ENCODE results near the gene IMMT. TPM values are rescaled to one million over a fixed set of nuclear protein-coding genes. Genes with fewer than 3 reads are reported as not detected.
"Not testable (repeated sequence)": the region's sequence is repeated elsewhere in the genome, so short reads cannot be mapped to it uniquely, and the experiment has no call there.

Gene IMMT
- total and polyA plus RNA-seq, 2 donors (not counting 3 experiments of a cell fraction or from before 2014, with no cell fraction given) = 35.6 to 112 TPM

- FAIRE-seq (no peak), DNase-seq (ENCODE audit: low read depth, low spot score) (peak; percentile 42)
- Histone ChIP-seq H3K79me2 (ENCODE audit: control insufficient read depth, insufficient read depth, low read length) (peaks cover 48% of the 10 kb centered on the region), H2AFZ (ENCODE audit: low read depth, low read length) (no peak overlapping the region), H3K36me3 (ENCODE audit: control insufficient read depth in 2 of 2, extremely low read depth in 1 of 2, insufficient read depth in 2 of 2, low read length in 2 of 2) (peaks cover 3% of the 10 kb centered on the region in 2 experiments), H3K4me3 (replicated peaks in 1 of 3; ENCODE audit: insufficient read depth in 1 of 3, low read depth in 1 of 3, low read length in 3 of 3) (no peak overlapping the region), H3K4me1 (ENCODE audit: control insufficient read depth, extremely low read depth, insufficient read depth, low read length) (peaks cover 11% of the 10 kb centered on the region), H3K9ac (replicated peaks; ENCODE audit: extremely low read depth, insufficient read depth, low read length) (no peak overlapping the region), H3K27me3 (ENCODE audit: control insufficient read depth in 2 of 2, insufficient read depth in 2 of 2, low read length in 2 of 2) (no peaks in the 10 kb centered on the region), H3K9me3 (replicated peaks; ENCODE audit: control insufficient read depth, insufficient read depth, low read length) (no peaks in the 10 kb centered on the region), H3K27ac (ENCODE audit: insufficient read depth, low read depth, low read length) (no peak overlapping the region), H3K4me2 (ENCODE audit: insufficient read depth, low read length) (no peak overlapping the region), H4K20me1 (replicated peaks; ENCODE audit: control insufficient read depth, extremely low read depth, insufficient read depth, low read length) (no peaks in the 10 kb centered on the region), H3K9me1 (replicated peaks; ENCODE audit: control insufficient read depth, extremely low read depth, insufficient read depth, low read length) (no peaks in the 10 kb centered on the region)
- no TSS peak for BruUV-seq (replicated peaks)
- dilution Hi-C loops (cut with MboI; ENCODE audit: extremely low pct_ligation_motif_present, low sequenced_read_pairs) = no loop called here
- intact Hi-C loops (cut with micrococcal nuclease) = no loop called here
- ChIA-PET POLR2A (no interaction called here), CTCF (interaction anchor here (0.6 to 1.3 kb wide), 4 partner anchors 13 to 166 kb away, joined by 3 to 4 read pairs (median 3); no protein-coding TSS in a partner anchor)
- TF ChIP-seq POLR2A (IDR thresholded peaks at IDR 0.05; ENCODE audit: low read depth, low read length) (no peak), JUN (IDR thresholded peaks at IDR 0.05; ENCODE audit: borderline replicate concordance, insufficient read depth, insufficient read length, low read depth) (no peak), MAX (IDR thresholded peaks at IDR 0.05; ENCODE audit: insufficient read depth, insufficient read length) (no peak), FOS (IDR thresholded peaks at IDR 0.05; ENCODE audit: borderline replicate concordance, insufficient read depth, low read length) (no peak), POLR2AphosphoS5 (IDR thresholded peaks at IDR 0.05; ENCODE audit: insufficient read depth, low read depth, low read length) (no peak), CTCF (IDR thresholded peaks at IDR 0.05; ENCODE audit: extremely low read depth in 1 of 2, insufficient read depth in 1 of 2, low read depth in 1 of 2, low read length in 2 of 2) (no peak), EZH2 (IDR thresholded peaks at IDR 0.05; ENCODE audit: borderline replicate concordance, low read depth, low read length, severe bottlenecking) (no peak), GATA2 (IDR thresholded peaks at IDR 0.05; ENCODE audit: insufficient read depth, insufficient read length, low read depth, low read length) (no peak), MYC (IDR thresholded peaks at IDR 0.05; ENCODE audit: low read depth, low read length) (no peak)
These were observed 6.5 kb upstream of the IMMT start for GRCh38 chr2:86201671-86202335.

GRCh38 chr2:86200564-86200963, 5.3 kb upstream of the IMMT start:
- H3K4me3 ChIP-seq (replicated peaks in 1 of 3; ENCODE audit: insufficient read depth in 1 of 3, low read depth in 1 of 3, low read length in 3 of 3); intact Hi-C loops (cut with micrococcal nuclease); FAIRE-seq; H2AFZ ChIP-seq (ENCODE audit: low read depth, low read length); H4K20me1 ChIP-seq (replicated peaks; ENCODE audit: control insufficient read depth, extremely low read depth, insufficient read depth, low read length); CTCF ChIA-PET; H3K9ac ChIP-seq (replicated peaks; ENCODE audit: extremely low read depth, insufficient read depth, low read length); H3K9me1 ChIP-seq (replicated peaks; ENCODE audit: control insufficient read depth, extremely low read depth, insufficient read depth, low read length); H3K9me3 ChIP-seq (replicated peaks; ENCODE audit: control insufficient read depth, insufficient read depth, low read length); H3K36me3 ChIP-seq (ENCODE audit: control insufficient read depth in 2 of 2, extremely low read depth in 1 of 2, insufficient read depth in 2 of 2, low read length in 2 of 2); BruUV-seq (replicated peaks); POLR2A ChIA-PET; H3K27me3 ChIP-seq (ENCODE audit: control insufficient read depth in 2 of 2, insufficient read depth in 2 of 2, low read length in 2 of 2); H3K27ac ChIP-seq (ENCODE audit: insufficient read depth, low read depth, low read length); dilution Hi-C loops (cut with MboI; ENCODE audit: extremely low pct_ligation_motif_present, low sequenced_read_pairs); DNase-seq (ENCODE audit: low read depth, low spot score): not testable (repeated sequence)
- peaks cover 14% of the 10 kb centered on the region for H3K4me1 ChIP-seq (ENCODE audit: control insufficient read depth, extremely low read depth, insufficient read depth, low read length)
- H3K4me2 ChIP-seq (ENCODE audit: insufficient read depth, low read length) = peak overlapping the region; percentile 85
- peaks cover 47% of the 10 kb centered on the region for H3K79me2 ChIP-seq (ENCODE audit: control insufficient read depth, insufficient read depth, low read length)

All from endothelial cell of umbilical vein (primary cell).